ENCODE measurements around the gene RTN4.

The RTN4 gene

GRCh38 chr2:54968561-54969218, 81.6 kb downstream of the RTN4 start:
- DNase-seq = no peak

DNA sequence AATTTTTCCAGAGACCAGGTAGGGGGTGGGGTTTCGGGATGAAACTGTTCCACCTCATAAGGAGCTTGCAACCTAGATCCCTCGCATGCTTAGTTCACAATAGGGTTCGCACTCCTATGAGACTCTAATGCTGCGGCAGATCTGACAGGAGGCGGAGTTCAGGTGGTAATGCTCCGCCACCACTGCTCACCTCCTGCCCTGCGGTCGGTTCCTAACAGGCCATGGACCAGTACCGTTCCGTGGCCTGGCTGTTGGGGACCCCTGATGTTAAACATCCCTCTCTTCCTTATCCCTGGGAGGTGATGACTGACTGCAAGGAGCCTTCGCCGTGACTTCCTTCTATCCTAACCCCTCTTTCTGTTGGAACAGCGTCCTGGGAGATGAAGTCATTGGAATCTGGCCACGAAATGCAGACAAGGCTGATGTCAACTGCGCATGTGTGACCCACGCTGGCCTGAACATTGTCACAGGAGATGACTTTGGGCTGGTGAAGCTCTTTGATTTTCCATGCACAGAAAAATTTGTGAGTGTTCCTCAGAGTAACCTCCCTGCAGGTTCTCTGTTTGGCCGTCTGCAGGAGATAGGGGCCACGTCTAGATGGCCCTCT, 82.4 kb downstream of the RTN4 start:
- DNase-seq = no peak

GRCh38 chr2:54967269-54967668, 83.0 kb downstream of the RTN4 start:
- DNase-seq = no peak

- no peak for DNase-seq
These were observed 83.4 kb downstream of the RTN4 start for GRCh38 chr2:54966837-54967236.

DNA sequence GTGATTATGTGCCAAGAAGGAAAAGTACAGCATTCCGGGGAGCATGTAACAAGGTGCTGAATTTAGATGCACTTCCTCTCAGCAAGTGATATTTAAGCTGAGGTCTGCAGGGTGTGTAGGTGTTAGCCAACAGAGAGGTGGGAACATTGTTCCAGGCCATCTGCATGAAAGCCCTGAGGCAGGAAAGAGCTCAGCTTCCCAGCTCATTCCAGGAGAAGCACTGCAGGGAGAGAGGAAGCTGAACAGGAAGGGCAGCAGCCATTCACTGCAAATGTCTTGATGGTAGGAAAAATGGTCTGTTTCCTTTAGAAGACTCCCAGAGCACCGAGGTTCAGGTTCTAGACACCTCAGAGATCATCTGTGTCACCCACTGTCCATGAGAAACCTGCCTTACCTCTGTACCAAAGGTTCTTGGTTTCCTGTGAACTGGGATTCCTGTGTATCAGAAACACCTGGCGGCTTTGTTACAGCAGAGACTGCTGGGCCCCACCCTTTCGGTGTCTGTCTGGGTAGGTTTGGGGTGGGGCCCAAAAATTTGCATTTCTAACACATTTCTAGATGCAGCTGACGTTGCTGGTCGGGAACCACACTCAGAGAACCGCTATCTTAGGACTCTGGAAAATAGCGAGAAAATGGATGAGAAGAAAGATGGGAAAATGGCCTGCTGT, 84.0 kb downstream of the RTN4 start:
- no peak for DNase-seq

DNA sequence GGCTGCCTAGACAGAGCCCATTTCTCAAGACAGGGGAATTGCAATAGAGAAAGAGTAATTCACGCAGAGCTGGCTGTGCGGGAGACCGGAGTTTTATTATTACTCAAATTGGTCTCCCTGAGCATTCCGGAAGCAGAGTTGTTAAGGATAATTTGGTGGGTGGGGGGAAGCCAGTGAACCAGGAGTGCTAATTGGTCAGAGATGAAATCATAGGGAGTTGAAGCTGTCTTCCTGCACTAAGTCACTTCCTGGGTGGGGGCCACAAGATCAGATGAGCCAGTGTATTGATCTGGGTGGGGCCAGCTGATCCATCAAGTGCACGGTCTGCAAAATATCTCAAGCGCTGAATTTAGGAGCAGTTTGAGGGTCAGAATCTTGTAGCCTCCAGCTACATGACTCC, 84.8 kb downstream of the RTN4 start:
- no peak for DNase-seq

GRCh38 chr2:54964816-54965215, 85.4 kb downstream of the RTN4 start:
- no peak for DNase-seq

DNA sequence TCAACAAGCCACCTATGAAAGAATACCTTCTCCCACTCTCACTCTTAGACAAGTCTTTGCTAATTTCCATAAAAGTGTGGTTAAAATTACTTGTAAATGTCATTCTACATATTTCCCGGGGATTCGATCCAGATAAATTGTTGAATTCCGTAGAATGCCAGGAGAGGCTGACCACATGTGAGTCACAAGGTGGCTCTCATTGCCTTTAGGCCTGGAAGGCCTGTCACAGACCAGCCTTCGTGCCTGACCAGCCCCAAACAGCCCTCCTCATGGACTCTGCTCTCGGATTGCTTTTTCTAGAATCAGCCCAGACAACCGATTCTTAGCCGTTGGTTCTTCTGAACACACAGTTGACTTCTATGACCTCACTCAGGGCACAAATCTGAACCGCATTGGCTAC, 86.0 kb downstream of the RTN4 start:
- no peak for DNase-seq

- DNase-seq = no peak
These were observed 86.8 kb downstream of the RTN4 start for GRCh38 chr2:54963476-54963875.

DNA sequence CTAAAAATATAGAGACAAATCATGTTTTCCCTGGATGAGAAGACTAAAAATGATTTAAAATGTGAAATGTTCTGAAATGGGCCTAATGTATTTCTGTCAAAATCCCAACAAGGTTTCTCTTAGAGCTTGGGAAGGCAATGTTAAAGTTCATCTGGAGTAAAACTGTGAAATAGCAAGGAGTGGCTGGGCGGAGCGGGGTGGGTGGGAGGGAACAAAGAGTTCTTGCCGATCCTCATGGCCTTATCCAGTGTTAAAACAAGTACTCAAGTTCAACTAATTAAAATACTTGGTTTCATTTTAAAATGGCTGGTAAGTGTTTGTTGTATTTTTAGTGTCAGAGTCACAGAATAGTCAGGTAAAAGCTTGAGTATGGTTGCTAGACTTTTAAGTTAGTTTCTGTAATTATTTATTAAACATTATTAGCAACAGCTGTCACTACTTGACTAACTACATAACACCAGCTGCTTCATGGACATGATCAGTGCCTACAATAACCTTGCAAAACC, 87.3 kb downstream of the RTN4 start:
- no peak for DNase-seq

DNA sequence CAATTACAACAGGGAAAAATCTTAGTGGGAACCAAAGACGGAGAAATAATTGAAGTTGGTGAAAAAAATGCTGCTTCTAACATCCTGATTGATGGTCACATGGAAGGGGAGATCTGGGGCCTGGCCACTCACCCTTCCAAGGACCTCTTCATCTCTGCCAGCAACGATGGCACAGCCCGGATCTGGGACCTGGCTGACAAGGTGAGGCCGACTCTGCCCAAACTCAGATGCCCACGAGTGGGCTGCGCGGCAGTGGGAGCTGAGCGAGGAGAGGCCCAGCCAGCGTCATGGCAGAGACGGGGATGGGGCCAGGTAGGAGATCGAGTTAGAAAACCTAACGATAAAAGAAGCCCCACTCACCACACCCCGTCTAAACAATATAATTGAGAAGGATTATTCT, 87.7 kb downstream of the RTN4 start:
- no peak for DNase-seq

DNA sequence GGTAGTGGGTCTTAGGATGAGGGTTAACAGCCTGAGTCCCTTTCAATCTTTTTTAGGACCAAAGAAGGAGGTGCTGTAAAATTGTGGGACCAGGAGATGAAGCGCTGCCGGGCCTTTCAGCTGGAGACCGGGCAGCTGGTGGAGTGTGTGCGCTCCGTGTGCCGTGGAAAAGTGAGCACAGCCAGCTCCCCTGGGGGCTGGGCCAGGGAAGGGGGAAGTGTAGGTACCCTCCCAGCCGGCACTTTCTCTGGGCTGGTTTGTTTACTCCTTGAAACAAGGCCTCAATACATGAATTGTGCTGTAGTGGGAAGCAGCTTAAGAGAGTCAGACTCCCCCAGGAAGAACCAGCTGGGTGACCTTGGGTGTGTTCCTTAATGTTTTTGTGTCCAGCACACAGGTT, 90.1 kb downstream of the RTN4 start:
- no peak for DNase-seq

DNA sequence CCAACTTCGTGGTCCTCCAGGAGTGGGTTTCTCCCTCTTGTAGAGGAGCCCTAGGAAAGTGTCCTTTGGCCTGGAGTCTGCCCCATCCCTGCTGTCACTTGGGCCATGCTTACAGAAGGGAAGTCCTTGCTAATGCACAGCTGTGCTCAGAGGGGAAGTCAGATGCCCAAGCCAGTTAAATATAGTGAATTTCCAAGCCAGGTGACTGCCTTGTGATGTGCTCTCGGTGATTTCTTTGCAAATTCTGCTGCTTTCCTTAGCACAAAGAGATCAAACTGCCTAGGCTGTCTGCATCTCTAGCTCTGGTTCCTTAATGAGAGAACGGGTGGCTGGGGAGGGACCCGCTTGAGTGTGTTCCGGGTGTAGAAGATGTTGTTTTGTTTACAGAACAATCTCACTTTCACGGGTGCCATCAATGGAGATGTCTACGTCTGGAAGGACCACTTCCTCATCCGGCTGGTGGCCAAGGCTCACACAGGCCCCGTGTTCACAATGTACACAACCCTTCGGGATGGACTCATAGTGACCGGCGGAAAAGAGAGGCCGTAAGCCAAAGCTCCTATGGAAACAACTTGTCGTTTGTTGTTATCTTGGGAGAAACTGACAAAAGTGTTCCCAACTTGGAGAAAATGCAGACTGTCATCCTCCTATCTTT, 91.4 kb downstream of the RTN4 start:
- no peak for DNase-seq

DNA sequence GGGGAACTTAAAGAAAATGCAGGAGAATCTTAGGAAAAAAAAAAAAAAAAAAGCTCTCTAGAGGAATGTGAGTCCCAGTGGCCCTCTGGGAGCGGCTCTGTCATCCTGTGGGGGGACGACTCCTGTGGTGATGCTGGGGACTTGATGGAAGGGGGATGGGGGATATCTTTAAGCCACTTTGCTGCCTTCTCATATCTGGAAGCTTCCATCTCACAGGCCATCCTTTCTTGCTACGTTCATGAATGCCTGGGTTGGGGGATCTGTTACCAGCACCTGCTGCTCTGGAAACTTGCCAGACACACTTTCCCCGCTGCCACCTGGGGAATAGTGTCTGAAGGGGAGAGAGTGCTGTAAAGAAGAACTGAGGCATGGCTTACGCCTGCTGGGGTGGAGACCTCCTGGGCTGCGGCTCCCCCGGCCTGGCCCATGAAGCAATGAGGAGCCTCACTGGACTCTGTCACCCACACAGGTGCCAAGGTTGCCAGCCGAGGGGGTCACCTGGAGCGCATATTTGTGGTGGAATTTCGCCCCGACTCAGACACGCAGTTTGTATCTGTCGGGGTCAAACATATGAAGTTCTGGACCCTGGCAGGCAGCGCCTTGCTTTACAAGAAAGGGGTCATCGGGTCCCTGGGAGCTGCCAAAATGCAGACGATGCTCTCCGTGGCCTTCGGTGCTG, 92.8 kb downstream of the RTN4 start:
- DNase-seq = no peak

DNA sequence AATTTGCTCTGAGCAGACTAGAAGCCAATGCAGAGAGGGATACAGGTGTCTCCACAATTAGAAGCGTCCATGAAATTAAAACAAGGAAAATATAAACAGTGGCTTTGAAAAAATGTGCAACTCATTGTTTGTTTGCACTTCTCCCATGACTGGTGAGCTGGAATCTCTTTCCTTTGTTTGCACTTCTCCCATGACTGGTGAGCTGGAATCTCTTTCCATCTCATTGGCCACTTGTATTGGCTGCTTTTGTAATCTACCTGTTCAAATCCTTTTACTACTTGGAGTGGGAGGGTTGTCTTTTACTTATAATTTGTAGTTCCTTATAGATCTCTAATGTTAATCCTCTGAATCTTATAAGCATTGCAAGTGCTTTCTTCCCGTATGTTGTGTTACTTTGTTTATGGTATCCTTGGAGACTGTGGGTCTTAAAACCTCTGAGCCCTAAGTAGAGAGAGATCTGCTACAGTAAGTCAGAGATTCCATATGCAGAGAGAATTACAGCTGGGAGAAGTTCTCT, 94.1 kb downstream of the RTN4 start:
- DNase-seq = no peak

GRCh38 chr2:54955358-54956110, 94.7 kb downstream of the RTN4 start:
- no peak for DNase-seq

- no peak for DNase-seq
These were observed 95.4 kb downstream of the RTN4 start for GRCh38 chr2:54954705-54955357.

- DNase-seq = no peak
These were observed 96.1 kb downstream of the RTN4 start for GRCh38 chr2:54954158-54954557.

DNA sequence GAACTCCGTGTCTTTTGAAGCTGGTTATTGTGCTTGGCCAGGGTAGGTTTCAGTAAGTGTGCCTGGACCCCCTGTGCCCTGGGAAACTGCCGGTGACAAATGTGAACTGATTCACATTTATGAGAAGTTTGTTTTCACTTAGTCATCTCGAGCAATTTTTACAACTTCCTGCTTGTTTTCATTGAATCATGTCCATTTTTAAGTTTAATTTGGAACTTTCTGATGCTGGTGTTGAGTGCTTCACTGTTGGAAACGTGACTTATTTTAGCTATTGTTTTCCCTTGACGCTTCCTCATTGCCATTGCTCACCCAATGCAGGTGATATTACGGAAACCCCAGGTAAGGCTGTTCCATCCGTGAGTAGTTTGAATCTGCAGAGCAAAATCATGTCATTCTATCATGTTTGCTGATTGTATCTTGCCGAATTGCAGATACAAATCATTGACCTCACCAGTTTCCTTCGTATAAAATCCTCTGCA, 97.2 kb downstream of the RTN4 start:
- DNase-seq = no peak

- DNase-seq = no peak
These were observed 97.8 kb downstream of the RTN4 start for GRCh38 chr2:54952425-54952824.

DNA sequence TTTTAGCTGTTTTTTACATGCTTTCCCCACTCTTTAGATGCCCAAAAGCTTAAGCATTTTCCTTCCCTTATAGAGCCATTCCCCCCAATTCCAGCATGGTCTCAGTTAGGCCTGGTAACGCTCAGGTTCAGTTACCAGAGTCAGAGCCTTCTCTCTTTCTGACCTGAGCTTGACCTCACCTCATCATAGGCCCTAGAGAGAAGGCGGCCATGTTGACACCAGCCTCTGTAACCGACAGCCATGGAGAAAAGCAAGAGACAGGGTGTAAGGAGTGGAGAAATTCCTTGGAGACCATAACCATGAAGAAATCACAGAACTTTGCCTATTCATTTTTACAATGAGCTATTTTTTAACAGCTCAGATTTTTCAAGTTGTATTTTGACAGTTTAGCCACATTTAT, 99.4 kb downstream of the RTN4 start:
- DNase-seq = no peak

- DNase-seq = no peak
These were observed 100.8 kb downstream of the RTN4 start for GRCh38 chr2:54949431-54949830.
